ENCODE measurements around the gene TENM4.

- TF ChIP-seq ZFP37 (tag by site-specific recombination; IDR thresholded peaks at IDR 0.05) (no peak), ZBTB26 (tag by site-specific recombination; optimal IDR thresholded peaks at IDR 0.05) (no peak)
- TF ChIP-seq, protein P1, sequence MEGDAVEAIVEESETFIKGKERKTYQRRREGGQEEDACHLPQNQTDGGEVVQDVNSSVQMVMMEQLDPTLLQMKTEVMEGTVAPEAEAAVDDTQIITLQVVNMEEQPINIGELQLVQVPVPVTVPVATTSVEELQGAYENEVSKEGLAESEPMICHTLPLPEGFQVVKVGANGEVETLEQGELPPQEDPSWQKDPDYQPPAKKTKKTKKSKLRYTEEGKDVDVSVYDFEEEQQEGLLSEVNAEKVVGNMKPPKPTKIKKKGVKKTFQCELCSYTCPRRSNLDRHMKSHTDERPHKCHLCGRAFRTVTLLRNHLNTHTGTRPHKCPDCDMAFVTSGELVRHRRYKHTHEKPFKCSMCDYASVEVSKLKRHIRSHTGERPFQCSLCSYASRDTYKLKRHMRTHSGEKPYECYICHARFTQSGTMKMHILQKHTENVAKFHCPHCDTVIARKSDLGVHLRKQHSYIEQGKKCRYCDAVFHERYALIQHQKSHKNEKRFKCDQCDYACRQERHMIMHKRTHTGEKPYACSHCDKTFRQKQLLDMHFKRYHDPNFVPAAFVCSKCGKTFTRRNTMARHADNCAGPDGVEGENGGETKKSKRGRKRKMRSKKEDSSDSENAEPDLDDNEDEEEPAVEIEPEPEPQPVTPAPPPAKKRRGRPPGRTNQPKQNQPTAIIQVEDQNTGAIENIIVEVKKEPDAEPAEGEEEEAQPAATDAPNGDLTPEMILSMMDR (tag by site-specific recombination; IDR thresholded peaks at IDR 0.05): no peak
- TF ChIP-seq, protein P2, sequence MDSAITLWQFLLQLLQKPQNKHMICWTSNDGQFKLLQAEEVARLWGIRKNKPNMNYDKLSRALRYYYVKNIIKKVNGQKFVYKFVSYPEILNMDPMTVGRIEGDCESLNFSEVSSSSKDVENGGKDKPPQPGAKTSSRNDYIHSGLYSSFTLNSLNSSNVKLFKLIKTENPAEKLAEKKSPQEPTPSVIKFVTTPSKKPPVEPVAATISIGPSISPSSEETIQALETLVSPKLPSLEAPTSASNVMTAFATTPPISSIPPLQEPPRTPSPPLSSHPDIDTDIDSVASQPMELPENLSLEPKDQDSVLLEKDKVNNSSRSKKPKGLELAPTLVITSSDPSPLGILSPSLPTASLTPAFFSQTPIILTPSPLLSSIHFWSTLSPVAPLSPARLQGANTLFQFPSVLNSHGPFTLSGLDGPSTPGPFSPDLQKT (IDR thresholded peaks at IDR 0.05; ENCODE audit: borderline replicate concordance, low read depth, low read length): no peak
- TF ChIP-seq, protein P3, sequence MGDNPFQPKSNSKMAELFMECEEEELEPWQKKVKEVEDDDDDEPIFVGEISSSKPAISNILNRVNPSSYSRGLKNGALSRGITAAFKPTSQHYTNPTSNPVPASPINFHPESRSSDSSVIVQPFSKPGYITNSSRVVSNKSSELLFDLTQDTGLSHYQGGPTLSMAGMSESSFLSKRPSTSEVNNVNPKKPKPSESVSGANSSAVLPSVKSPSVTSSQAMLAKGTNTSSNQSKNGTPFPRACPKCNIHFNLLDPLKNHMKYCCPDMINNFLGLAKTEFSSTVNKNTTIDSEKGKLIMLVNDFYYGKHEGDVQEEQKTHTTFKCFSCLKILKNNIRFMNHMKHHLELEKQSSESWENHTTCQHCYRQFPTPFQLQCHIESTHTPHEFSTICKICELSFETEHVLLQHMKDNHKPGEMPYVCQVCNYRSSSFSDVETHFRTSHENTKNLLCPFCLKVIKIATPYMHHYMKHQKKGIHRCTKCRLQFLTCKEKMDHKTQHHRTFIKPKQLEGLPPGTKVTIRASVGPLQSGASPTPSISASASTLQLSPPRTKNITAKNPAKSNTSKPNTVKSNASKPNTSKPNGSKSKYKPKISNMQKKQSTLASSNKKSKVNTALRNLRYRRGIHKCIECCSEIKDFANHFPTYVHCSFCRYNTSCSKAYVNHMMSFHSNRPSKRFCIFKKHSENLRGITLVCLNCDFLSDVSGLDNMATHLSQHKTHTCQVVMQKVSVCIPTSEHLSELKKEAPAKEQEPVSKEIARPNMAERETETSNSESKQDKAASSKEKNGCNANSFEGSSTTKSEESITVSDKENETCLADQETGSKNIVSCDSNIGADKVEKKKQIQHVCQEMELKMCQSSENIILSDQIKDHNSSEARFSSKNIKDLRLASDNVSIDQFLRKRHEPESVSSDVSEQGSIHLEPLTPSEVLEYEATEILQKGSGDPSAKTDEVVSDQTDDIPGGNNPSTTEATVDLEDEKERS (tag by site-specific recombination; IDR thresholded peaks at IDR 0.05): no peak
- TF ChIP-seq, protein P4, sequence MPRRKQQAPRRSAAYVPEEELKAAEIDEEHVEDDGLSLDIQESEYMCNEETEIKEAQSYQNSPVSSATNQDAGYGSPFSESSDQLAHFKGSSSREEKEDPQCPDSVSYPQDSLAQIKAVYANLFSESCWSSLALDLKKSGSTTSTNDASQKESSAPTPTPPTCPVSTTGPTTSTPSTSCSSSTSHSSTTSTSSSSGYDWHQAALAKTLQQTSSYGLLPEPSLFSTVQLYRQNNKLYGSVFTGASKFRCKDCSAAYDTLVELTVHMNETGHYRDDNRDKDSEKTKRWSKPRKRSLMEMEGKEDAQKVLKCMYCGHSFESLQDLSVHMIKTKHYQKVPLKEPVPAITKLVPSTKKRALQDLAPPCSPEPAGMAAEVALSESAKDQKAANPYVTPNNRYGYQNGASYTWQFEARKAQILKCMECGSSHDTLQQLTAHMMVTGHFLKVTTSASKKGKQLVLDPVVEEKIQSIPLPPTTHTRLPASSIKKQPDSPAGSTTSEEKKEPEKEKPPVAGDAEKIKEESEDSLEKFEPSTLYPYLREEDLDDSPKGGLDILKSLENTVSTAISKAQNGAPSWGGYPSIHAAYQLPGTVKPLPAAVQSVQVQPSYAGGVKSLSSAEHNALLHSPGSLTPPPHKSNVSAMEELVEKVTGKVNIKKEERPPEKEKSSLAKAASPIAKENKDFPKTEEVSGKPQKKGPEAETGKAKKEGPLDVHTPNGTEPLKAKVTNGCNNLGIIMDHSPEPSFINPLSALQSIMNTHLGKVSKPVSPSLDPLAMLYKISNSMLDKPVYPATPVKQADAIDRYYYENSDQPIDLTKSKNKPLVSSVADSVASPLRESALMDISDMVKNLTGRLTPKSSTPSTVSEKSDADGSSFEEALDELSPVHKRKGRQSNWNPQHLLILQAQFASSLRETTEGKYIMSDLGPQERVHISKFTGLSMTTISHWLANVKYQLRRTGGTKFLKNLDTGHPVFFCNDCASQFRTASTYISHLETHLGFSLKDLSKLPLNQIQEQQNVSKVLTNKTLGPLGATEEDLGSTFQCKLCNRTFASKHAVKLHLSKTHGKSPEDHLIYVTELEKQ (tag by site-specific recombination; IDR thresholded peaks at IDR 0.05; ENCODE audit: borderline replicate concordance): no peak
Observed at GRCh38 chr11:78869293-78869692, 571.5 kb downstream of the TENM4 start.
